HG03097 (cell line): ENCODE results near the gene MYDGF.

Experiments
- ATAC-seq: cut with Tn5 transposase; IDR thresholded peaks from one replicate; pipeline ENCODE4 v1.9.1; 2021; ENCODE audit not compliant: unreplicated experiment, low FRiP score

Gene MYDGF

DNA sequence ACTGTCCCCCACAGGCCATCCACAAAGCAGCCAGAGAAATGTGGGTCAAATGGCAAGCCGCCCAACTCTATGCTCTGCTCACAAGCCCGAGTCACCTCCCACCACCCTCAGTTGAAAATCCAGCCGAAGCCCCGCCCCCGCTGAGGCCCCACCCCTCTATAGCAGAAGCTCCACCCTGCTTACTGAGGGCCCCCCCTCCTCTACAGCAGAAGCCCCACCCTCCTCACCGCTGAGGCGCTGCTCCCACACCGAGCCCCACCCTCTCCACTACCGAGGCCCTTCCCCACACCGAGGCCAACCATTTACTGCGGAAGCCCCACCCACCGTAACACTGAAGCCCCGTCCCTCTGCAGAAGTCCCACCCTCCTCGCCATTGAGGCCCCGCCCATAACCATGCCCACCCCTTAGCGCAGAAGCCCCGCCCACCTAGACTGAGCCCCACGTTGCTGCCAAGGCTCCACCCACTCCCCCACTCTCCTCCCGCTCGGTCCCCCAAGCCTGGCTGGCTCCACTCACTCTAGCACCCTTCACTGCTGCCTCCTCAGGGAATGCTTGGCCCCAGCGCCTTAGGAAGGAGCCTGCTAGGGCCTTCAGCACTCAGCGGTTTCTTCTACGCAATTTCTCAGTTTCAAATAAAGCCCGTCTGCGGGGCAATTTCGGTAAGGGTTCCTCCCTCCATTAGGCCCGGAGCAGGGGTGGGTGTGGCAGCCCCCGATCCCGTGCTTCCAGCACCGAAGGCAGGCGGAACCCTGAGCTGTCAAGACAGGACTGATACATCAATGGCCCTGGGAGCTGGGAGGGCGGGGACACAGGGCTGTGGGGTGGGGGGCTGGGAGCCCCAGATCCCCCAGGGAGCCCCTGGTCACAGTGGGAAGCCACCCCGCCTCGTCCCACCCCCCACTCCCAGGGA, 9.0 kb upstream of the MYDGF start:
- no peak for ATAC-seq

DNA sequence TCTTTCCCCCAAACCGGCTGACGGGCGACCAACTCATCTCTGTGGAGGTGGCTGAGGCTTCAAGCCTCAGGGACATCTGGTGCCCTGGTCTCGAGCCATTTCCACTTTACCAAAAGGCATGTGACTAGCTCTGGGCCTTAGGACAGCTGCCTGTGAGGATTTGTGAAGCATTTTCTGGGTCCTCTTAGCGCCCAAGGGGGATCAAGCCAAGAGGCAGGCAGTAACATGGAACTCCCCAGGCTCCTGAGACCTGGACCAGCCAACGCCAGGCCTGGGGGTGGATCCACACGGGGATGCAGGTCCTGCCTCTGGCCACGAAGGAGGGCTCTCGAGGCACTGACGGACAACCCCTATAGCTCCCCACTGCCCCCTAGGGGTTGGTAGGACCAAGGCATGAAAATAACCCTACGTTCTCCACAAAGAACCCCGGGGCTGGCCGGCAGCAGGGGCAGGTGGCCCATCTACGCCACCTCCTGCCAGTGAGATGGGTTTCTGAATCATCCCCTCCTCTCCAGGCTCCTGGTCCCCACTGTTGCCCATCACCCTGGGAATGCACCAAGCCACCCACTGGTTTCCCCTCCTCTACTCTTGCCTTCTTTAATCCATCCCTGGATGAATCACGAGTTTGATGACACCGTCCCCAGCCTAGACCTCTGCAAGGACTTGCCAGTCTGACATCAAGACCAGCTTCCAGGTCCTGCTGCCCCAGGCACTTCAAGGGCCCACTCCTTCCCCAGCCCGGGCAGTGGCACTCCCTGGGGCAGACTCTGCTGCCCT, 7.0 kb upstream of the MYDGF start:
- ATAC-seq = no peak

- no peak for ATAC-seq
Measured at GRCh38 chr19:4675346-4675745, 5.2 kb upstream of the MYDGF start.

DNA sequence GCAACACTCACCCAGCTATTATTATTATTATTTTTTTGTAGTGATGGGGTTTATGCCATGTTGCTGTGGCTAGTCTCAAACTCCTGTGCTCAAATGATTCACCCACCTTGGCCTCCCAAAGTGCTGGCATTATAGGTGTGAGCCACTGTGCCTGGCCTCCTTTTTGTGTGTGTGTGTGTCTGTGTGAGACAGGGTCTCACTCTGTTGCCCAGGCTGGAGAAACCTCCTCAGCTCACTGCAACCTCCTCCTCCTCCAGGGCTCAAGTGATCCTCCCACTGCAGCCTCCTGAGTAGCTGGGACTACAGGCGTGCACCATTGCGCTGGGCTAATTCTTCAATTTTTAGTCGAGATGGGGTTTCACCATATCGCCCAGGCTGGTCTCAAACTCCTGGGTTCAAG, 3.6 kb upstream of the MYDGF start:
- ATAC-seq = no peak

GRCh38 chr19:4673216-4673615, 3.1 kb upstream of the MYDGF start:
- no peak for ATAC-seq

DNA sequence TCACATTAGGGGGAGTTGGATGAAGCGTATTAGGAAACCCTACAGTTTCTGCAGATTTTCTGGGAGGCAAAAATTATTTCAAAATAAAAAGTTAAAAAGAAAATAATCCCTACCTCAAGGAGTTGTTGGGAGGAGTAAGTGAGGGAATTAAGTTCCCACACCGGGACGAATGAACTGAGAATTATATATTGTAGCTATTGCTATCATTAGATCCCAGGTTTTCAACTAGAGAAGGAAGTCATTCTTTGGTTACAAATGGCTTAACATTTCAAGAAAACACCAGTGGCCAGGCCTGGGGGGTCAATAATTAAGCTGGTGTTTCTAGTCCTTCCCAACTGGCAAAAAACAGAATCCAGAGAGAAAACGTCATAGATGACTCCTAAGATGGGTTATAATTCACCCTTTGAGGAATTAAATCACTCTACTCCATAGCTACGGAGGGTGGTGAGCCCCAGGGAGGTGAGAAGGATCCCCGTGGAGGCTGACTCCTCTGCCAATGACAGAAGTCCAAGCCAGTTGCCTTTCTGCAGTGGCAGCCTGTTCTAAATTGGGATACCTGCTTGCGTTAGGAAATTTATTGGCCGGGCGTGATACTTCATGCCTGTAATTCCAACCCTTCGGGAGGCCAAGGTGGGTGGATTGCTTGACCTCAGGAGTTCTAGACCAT, 1.2 kb upstream of the MYDGF start:
- no peak for ATAC-seq

GRCh38 chr19:4664642-4665041, 5.5 kb downstream of the MYDGF start:
- no peak for ATAC-seq

DNA sequence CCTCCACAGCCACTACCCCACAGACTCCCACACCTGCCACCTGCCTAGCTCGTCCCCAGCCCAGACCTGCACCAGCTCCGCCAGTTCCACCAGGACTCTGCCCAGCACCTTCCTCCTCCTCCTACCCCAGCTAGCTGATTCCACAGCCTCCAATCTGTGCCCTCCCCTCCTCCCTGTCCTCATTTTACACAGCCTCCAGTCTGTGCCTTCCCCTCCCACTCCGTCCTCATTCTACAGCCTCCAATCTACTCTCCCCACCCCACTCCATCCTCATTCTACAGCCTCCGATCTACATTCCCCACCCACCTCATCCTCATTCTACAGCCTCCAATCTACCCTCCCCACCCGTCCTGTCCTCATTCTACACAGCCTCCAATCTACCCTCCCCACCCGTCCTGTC, 7.3 kb downstream of the MYDGF start:
- no peak for ATAC-seq

DNA sequence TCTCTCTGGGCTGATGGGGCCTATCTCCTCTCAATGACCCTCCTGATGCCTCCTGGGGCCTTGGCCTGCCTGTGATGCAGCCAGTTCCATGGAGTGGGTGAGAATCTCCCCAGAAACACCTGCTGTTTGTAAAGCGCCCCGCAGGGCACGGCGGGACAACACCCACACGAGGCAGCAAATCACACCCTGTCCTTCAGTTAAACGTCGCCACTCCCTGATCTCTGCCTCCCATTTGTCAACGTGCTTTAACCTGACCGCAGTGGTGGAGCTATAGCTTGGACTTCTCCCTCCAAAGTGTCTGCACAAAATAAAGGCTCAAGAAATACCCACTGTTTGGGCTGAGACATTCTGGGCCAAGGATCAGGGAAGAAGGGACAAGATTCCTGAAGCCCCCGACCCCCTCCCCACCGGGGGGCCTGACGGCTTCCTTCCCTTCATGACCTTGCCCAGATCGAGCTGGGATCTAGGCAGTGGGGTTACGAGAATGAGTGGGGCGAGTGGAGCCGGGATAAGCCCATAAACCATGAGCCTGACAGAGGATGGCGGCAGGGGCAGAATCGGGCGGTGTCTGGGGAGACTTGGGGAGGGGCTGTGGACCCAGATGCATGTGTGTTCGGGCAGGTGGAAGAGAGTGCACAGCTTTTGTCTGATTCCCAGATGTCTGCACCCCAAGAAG, 8.0 kb downstream of the MYDGF start:
- ATAC-seq = no peak

- ATAC-seq = no peak
Measured at GRCh38 chr19:4660993-4661392, 9.1 kb downstream of the MYDGF start.

GRCh38 chr19:4660181-4660791, 9.9 kb downstream of the MYDGF start:
- ATAC-seq = no peak

- no peak for ATAC-seq
Measured at GRCh38 chr19:4657835-4658234, 12.3 kb downstream of the MYDGF start.

DNA sequence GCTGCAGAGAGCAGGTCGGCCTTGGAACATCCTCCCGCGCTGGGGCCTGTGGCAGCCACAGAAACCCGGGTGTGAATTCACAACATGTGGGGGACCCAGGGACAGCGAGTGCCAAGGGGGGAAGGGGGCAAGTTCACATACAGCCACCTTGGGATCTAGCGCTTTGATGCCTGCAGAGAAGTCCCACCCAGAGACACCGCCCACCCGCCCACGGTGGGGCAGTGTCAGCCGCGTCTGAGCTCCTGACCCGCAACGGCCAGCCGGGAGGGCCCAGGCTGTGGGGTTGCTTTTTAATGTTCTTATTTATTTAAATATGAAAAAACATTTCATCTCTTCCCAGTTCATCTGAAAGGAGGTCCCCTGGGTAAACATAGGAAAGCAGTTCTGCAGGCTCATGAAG, 12.9 kb downstream of the MYDGF start:
- ATAC-seq = no peak

GRCh38 chr19:4656102-4656501, 14.0 kb downstream of the MYDGF start:
- ATAC-seq = no peak

DNA sequence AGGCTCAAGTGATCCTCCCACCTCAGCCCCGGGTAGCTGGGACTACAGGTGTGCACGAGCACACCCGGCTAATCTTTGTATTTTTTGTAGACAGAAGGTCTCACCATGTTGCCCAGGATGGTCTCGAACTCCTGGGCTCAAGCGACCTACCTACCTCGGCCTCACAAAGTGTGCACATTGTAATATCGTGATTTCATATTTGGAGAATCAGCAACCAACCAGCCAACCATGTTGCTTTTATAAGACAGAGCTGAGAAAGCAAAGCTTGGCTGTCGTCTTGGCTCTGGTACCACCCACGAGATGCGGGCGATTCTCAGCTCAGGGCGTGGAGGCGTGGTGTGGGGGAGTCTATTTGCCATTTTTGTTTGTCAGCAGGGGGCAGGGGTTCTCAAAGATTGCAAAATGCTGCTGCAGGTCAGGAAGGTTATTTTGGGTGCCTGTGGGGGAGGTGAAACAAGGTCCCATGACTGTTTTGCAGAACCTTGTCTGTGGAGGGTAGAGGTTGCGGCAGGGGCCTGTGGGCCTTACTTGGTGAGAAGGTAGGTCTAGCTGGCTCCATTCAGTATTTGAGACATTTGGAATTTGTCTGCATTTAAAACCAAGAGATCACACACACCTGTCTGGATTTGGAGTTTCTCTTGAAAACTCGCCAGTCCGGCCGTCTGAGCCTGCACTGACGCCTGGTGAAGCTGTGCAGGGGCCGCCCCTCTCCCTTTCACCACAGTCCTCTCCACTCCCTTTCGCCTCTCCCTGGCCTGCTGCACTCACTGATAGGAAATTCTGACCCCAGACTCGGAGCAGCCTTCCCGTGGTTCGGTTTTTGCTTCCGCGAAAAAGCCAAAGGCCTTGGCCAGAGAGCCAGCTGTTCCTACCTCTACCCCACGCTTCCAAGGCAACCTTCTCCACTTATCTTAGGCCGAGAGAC, 15.4 kb downstream of the MYDGF start:
- no peak for ATAC-seq

DNA sequence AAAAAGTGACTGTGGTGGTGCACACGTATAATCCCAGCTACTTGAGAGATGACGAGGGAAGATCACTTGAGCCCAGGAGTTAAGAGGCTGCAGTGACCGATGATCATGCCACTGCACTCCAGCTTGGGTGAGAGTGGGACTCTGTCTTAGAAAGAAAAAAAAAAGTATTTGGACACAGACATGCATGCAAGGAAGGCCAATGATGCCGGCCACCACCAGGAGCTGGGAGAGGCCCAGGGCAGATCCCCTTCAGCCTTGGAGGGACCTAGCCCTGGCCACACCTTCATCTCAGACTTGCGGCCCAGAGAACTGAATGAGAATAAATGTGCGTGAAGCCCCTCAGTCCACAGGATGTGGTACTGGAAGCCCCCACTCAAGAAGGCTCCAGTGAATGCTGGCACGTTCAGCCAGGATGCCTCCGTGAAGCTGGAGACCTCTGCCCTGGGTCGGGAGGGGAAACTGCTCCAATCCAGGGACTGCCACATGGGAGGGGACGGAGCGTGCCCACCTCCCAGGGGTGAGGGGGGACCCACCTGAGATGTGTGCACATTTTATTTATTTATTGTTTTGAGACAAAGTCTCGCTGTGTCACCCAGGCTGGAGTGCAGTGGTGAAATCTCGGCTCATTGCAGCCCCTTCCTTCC, 16.2 kb downstream of the MYDGF start:
- no peak for ATAC-seq

DNA sequence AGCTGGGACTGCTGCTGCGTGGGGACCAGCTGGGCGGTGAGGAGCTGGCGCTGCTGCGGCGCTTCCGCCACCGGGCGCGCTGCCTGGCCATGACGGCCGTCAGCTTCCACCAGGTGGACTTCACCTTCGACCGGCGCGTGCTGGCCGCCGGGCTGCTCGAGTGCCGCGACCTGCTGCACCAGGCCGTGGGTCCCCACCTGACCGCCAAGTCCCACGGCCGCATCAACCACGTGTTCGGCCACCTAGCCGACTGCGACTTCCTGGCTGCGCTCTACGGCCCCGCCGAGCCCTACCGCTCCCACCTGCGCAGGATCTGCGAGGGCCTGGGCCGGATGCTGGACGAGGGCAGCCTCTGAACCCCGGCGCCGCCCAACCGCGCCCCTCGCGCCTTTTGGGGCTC, 18.1 kb downstream of the MYDGF start:
- no peak for ATAC-seq

DNA sequence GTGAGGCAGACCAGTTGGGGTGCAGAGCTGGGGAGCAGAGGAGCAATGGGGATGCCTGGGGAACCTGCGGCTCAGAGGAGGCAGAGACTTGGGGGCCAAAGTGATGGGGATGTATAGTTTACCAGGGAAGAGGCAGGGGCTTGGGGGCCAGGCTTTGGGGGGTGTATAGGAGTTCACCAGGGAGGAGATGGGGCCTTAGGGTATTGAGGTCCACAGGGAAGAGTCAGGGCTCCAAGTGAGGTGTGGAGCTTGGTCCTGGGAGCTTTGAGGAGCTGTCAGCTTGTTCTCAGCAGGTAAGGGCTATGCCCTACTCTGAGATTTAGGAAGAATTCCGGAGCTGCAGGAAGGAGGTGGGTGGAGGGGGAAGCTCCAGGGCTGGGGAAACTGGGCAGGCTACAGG, 20.0 kb downstream of the MYDGF start:
- ATAC-seq = no peak
